NCI-H1092 (cell line): Measurements from ENCODE around the gene KLK2.
"Not testable (repeated sequence)": the region's sequence is repeated elsewhere in the genome, so short reads cannot be mapped to it uniquely, and the experiment has no call there.

Experiments
- DNase-seq: peaks from one replicate; lab custom pipeline; 2025; lab: John Stamatoyannopoulos, UW

Gene KLK2

DNA sequence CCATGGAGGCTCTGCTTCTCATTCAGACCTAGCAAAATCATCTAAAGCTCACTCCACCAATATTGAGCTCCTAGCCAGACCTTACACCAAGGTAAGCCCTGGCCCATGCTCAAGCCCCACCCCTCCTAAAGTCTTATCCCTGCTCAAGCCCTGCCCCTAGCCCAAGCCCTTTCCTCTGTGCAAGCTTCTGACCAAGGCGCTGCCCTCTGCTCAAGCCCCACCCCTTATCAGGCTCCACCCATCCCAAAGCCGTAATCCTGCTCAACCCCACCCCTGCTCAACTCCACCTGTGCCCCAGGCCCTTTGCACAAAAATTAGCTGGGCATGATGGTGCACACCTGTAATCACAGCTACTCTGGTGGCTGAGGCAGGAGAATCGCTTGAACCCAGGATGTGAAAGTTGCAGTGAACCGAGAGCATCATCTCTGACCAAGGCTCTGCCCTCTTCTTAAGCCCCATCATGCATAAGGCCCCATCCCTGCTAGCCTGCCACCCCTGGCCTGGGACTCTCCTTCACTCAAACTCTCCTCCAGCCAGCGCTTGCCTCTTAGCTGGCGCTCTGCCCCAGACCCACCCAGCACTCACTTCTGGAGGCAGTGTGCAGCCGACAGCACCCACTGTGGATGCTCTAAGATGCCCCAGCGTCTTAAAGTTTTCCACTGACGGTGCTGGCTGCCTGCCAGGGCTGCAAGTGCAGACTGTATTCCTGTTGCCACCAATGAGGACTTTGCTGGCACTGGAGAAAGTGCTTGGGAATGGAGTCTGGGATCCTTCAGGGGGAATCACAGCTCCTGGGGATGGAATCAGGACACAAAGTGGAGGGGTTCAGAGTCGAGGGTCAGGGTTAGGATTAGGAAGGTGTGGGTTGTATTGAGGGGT, 21.5 kb downstream of the KLK2 start:
- no peak for DNase-seq

DNA sequence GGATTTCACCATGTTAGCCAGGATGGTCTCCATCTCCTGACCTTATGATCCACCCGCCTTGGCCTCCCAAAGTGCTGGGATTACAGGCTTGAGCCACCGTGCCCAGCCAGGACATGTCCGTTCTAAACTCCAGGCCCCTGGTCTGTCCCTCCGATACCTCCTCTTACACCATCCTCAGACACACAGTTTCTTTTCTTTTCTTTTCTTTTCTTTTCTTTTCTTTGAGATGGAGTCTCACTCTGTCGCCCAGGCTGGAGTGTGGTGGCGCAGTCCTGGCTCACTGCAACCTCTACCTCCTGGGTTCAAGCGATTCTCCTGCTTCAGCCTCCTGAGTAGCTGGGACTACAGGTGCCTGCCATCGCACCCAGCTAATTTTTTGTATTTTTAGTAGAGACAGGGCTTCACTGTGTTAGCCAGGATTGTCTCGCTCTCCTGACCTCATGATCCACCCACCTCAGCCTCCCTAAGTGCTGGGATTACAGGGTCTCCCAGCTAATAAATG, 22.9 kb downstream of the KLK2 start:
- DNase-seq, result not testable (repeated sequence)

DNA sequence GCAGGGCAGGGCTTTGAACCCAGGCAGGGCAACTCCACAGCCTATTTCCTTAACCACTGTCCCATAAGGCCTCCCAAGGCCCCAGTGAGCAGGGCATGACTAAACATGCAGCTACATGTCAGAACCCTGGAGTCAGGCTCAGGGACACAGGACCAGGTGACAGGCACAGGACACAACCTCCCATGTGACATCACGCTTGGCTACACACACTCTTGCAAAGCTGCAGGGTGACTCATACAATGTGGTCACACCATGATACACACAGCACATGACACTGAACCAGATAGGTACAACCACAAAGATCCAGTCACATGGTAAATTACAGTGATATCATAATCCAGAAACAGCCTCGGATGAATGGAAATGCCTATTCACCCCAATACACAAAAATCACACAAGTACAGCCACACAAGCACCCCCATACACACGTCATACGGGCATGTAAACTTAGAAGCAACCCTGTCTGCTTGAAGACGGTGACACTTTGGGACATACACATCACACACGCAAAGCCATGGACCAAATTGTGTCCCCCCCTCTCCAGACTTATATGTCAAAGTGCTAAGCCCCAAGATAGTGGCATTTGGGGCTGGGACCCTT, 23.5 kb downstream of the KLK2 start:
- no peak for DNase-seq

DNA sequence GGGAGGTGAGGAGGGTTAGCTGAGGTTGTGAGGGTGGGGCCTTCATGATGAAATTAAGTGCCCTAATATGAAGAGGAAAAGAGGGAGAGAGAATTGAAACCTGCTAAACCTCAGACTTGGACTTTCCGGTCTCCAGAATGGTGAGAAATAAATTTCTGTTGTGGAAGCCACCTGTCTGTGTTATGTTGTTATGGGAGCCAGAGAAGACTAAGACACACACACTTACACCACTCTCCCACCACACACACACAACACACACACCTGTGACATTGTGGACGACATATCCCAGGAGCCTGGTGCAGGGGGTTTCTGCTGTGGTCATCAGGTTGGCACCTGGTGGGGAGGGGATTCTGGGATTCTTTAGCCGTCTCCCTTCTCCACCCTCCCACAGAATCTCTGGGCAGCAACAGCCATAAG, 24.0 kb downstream of the KLK2 start:
- DNase-seq, result no peak

DNA sequence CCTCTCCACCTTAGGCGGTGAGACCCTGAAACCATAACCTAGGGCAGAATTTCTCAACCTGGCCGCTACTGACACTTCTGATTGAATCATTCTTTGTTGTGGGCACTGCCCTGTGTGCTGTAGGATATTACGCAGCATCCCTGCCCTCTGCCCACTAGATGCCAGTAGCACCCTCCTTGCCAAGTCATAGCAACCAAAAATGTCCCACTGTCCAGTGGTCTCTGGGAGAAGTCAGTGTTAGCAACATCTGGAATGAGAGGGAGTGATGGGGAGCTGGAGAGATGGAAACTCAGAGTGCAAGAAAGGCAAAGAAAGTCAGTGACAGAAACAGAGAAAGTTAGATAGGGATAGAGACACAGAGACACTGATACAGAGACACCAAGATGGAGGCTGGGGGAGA, 24.4 kb downstream of the KLK2 start:
- DNase-seq, result no peak

DNA sequence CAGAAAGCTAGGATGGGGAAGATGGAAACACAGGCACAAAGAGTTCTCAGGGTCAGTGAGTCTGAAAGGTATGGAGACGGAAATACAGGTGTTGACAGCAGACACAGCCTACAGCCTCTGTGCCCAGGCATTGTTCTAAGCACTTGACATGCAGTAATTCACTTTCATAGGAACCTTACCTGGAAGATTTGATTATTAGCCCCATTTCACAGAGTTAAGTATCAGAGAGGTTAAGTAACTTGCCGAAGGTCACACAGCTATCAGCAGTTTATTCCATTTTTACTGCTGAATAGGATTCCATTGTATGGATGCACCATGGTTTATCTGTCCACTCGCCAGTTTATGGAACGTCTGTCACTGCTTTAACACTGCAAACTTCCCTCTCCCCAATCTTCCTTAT, 24.8 kb downstream of the KLK2 start:
- DNase-seq, result no peak

DNA sequence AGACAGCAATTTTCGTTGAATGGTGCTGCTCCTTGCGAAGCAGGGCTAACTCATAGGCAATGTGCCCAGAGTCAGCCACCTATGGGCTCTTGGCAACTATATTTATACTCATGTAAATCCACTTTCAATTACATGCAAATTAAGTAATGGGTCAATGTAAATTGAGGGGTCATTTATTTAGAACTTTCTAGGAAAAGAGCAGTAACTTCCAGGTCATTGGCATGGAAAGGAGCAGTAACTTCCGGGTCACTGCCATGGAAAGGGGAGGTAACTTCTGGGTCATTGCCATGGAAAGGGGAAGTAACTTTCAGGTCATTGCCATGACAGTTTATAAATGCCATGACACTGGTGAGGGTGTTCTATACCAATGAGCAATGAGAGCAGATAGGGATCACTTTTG, 26.3 kb downstream of the KLK2 start:
- DNase-seq, result no peak

DNA sequence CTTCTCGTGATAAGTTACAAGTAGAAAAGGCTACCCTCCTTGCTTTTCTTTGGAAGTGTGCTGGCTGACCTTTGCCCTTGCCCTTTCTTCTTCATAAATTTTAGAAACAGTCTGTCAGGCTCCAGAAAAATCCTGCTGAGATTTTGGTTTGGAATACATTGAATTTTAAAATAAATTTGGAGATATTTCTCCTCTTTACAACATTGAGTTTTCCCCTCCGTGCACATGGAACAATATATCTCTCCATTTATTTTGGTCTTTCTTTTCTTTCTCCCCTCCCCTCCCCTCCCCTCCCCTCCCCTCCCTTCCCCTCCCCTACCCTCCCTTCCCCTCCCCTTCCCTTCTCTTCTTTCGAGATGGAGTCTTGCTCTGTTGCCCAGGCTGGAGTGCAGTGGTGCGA, 29.4 kb downstream of the KLK2 start:
- no peak for DNase-seq

DNA sequence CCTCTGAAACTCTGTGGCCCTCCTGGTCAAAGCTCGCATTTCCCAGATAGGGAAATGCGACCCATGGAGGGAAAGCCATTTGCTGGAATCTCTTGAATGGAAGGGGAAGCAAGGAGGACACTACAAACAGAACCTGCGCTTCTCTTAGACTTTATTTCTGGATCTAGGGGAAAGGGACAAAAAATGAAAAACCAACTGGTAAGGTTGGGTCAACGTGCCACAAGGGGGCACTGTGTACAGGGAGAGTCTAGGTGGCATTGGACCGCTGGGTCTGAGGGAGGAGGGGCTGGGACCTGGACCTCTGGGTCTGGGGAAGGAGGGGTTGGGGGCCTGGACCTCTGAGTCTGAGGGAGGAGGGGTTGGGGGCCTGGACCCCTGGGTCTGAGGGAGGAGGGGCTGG, 33.0 kb downstream of the KLK2 start:
- no peak for DNase-seq

DNA sequence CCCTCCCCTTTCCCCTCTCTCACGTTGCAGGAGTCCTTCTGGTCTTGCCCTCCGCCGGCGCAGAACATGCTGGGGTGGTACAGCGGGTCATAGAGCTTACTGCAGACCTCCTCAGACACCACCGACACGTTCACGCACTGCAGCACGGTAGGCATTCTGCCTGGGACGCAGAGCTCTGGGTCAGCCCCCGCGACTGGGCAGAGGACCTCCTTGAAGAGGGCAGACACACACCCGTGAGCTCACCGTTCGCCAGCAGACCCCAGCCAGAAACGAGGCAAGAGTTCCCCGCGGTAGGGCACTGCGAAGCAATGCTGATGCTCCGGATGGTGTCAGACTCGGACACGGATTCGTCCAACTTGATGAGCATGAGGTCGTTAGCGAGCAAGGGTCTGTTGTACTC, 35.1 kb downstream of the KLK2 start:
- DNase-seq, result no peak

DNA sequence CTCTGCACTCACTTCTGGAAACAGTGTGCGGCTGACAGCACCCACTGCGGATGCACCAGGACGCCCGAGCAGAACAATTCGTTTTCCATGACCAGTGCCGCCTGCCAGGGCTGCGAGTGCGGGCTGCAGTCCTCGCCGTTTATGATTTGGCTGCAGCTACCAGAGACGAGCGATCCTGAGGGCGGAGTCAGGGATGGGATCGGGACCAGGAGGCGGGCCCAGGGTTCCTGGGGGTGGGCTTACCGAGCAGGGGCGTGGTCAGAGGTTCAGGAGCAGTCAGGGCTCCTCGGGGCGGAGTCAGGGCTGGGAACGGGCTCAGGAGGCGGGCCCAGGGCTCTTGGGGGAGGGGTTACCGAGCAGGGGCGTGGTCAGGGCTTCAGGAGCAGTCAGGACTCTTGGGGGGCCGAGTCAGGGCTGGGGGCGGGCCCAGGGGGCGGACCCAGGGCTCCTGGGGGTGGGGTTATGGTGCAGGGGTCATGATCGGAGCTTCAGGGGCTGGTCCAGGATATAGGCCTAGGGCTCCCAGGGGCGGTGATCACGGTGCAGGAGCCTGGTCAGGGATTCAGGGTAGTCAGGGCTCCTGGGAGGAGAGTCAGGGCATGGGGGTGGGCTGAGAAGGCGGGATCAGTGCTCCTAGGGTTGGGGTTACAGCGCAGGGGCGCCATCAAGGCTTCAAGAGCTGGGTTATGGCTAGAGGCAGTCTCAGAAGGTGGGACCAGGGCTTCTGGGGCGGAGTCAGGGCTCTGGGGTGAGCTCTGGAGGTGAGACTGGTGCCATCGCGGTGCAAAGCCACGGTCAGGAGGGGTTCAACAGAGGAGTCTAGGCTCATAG, 36.2 kb downstream of the KLK2 start:
- DNase-seq, result no peak

DNA sequence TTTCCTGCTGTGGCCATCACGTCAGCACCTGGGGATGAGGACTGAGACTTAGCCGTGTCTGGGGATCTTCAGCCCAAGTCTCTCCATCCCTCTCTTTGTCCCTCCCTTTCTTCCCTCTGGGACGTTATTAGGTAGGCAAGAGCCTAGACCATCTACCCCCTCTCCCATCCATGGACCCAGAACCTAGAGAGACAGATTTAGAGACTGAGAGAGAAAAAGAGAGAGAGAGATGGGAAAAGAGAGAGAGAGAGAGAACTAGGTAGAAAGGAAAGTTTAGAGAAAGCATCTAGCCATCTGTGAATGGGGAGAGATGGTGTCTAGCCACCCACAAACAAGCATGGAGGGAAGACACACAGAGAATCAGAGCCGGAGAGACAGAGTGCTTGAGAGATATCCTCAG, 37.5 kb downstream of the KLK2 start:
- DNase-seq, result no peak

DNA sequence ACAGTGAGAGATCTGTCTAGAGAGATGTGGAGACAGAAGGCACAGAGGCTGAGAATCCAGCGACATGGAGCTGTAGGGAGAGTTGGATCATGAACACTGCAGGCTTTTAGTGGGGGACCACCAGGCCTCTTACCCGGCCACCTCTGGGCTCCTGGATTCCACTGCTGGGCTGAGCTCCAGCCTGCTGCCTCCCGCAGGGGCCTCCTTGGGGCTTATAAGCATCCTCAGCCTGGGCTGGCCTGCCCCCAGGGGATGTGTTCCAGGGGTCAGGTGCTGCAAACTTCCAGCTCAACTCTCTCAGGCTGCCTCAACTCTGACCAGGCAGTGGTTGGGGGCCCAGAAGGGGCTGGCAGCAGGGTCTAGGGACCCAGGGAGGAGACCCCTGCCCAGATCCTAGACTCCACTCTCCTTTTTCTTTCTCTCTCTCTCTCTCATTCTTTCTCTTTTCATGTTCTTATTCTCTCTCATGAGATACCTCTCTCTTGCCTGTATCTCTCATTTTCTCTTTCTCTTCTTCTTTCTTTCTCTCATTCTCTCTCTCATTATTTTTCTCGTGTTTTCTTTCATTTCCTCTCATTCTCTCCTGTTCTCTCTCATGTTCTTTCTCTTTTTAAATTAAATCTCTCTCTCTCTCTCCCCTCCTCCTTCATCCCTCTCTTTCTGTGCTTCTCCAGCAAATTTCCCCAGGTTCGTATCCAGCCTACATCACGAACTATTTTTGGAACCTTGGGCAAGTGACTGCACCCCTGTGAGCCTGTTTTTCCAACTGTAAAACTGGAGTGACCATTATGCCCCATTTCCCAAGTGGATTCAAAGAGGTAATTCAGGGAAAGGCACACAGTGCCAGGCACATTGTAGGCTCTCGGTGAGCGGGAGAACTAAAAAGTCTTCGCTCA, 38.2 kb downstream of the KLK2 start, which contains the start of gene KLK4:
TSS of gene KLK4 (minus strand) at position 190 of the 896 bp plus-strand sequence. CDS start 657 bp downstream, outside the sequence.
- DNase-seq, result no peak

DNA sequence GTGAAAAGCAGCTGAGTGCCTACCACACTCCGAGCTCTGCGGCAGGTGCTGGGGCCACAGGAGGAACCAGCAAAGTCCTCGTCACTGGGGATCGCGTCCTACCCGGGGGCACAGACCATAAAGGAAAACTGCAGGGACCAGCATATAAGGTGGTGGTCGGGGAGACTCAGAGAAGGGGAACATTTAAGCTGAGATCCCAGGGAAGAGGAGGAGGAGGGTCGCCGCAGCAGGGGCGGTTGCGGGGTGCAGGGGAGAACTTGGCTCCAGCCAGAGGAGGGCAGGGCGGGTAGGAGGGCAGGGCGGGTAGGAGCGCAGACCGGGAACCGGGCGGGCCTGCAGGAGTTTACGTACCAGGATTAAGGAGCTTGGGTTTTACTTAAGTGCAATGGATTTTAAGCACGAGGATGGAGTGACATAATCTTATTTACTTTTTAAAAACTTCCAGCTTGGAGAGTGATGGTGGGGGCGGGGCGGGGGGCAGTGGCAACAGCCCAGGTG, 38.9 kb downstream of the KLK2 start:
- DNase-seq, result no peak

DNA sequence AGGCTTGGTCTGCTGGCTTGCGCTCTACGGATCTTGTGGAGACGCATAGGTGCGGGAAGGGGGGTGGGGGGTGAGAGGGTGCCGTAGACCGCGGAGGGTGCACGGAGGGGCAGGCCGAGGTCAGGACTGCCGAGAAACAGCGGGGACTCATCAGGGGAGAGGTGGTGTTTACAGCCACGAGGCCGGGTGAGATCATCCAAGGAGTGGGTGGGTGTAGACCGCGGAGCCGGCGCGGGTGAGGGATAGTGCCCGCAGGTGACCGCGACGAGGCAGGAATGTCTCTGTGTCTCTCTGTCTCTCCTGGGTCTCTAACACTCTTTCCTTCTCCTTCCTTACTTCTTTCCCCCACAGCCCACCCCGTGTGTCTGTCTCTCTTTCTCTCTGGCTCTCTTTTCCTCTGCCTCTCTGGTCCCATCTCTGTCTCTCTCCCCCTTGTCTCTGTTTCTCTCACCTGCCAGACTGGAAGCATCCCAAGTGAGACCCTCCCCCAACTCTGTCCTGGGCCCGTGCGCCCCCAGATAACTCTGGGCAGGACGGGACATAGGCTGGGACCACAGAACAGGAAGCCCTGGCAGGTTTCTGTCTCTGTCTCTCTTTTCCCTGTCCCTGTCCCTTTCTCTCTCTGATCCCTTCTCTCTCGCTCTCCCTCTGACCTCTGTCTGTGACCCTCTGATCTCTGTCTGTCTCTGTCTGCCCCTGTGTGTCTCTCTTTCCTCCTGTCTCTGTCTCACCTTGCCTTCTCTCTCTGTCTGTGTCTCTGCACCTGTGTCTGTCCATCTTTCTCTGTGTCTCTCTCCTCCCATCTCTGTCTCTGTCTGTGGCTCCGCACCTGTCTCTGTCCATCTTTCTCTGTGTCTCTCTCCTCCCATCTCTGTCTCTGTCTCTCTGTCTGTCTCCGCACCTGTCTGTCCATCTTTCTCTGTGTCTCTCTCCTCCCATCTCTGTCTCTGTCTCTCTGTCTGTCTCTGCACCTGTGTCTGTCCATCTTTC, 39.8 kb downstream of the KLK2 start:
- DNase-seq, result no peak

DNA sequence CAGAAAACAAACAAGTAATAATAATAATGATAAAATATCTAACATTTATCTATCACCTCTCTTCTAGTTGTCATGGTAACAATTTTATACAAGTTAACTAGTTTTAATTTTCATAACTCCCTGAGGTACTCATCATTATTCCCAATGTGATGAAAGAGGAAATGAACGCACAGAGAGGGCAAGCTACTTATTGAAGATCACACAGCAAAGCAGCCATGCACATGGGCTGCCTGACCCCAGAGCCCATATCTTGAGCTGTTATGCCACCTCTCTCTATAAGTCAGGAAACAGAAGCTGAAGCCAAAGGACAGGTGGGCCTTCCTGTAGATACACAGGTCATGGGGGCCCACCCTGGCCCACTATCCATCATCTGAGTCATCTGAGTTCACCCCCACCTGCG, 42.8 kb downstream of the KLK2 start:
- no peak for DNase-seq

DNA sequence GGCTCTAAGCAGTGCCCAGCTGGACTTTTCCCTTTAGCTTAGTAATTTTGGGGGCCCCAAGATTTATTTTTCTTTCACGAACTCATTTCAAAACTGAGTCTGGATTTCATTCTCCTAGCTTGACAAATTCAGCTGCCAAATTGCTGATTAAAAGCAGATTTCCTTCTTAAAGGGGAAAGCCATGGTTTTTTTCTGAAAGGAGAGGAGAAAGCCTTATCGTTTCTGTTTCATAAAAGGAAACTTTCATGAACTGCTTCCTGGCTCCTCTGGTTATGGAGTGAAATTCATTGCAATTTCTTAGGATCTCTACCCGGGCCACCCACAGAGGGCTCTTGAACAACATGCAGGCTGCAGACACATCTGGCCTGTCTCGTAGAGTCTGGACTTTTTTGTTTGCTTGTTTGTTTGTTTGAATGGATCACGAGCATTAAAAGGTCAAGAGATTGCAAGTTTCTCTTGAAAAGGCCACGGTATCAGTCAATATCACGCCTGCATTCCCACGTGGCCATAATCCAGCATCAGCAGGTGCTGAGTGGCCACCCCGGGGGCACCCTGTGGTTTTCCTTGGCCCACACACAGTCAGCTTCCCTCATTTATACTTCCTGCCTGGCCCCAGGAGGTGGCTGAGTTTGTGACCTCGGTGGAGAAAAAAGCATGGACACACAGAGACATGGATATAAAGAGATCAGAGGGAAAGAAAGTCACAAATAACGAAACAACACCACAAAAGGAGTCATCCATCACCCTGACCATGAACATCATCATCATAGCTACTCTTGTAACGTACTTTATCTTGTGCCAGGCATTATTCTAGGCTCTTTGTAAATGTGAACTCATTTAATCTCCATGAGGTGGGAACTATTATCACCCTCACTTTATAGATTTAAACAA, 48.4 kb downstream of the KLK2 start:
- DNase-seq, result no peak

DNA sequence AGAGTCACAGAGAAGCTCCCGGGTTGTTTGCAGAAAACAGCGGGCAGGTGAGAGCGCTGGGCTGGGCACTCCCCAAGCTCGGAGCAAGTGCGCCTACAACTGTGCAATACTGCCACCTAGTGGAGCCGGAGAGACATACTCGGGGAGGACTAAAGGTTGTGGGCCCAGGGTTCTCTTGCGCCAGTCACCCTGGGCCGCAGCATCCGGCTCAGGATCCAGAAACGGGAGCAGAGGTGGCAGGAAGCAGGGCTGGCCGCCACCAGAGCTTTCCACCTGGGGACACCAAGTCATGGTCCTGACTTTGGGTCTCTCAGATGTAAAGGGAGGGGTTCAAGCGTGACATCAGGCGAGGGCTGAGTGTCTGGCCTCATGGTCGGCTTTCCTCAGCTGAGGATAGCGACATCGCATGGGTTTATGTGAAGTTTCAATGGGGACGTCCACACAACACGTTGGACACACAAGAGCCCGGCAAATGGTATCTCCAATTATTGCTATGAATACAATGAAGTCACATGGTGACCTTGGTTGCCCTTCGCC, 49.1 kb downstream of the KLK2 start:
- DNase-seq, result peak; percentile 59

DNA sequence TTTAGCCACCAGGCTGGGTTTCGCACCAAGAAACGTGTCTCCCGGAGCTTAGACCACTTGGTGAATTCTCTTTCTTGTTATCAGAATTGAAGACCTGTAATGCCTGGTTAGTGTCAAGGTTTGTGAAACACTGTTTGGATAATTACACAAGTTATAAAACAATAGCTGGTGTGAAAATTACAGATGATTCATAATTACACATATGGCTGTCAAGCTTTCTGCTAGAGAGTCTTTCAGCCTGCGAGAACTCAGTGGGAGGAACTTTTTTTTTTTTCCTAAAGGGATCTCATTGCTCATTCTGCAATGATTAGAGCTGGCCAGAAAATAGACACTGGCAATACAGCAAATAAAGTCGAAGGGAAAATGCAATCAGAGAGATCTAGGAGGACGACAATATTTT, 51.3 kb downstream of the KLK2 start:
- no peak for DNase-seq
